Stimulated activated CD4-positive, alpha-beta T cell treated with anti-CD3 and anti-CD28 coated beads, Interleukin-4, amount 100 ng/mL, for 1 hour (primary cell): ENCODE measurements around the gene MICALL2.

Experiments used
- DNase-seq: peaks from one replicate; pipeline ENCODE4 v3.0.0-alpha.2; 2020

The MICALL2 gene

DNA sequence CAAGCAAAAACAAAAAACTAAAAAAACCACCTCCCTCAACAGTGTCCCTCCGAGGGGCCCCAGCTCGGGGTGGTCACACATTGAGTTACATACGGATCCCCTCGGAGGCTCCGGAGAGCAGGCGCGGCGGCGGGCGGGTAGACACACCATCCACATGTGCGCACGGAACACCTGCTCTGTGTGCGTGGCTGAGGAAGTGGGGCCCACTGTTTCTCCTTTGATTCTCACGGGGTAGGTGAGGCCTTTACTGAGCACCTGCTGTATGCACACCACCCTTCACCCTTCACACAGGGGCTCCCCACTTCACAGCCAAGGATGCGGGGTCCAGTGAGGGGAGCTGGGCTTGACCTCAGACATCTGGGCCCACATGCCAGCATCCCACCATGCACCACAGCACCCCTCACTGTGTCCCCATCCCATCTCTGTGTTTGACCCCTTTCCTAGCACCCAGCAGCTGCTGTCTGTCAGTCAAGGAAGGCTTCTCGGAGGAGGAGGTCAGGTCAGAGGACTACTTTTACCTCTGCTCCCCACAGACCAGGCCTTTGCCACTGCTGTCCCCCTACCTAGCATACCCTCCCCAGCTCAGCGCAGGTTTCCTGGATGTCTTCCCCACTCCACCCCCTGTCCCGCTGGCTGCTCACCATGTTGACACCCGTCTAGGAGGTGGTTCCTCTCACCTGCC lies 71.1 kb downstream of the MICALL2 start:
- DNase-seq: no peak

DNA sequence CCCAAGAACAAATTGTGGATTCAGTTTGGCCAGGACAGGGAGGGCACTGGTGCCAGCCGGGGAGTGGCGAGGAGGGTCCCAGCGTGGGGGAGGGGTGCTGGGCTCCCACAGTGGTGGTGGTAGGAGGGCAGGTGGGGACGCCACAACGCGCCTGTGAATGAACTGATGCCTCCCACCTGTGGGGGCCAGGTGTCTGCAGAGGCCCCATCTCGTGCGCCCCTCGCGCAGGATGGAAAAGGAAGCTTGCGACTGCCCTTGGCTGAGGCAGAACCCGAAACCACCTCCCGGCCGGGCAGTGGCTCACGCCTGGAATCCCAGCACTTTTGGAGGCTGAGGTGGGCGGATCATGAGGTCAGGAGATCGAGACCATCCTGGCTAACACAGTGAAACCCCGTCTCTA lies 72.0 kb downstream of the MICALL2 start:
- no peak for DNase-seq

DNA sequence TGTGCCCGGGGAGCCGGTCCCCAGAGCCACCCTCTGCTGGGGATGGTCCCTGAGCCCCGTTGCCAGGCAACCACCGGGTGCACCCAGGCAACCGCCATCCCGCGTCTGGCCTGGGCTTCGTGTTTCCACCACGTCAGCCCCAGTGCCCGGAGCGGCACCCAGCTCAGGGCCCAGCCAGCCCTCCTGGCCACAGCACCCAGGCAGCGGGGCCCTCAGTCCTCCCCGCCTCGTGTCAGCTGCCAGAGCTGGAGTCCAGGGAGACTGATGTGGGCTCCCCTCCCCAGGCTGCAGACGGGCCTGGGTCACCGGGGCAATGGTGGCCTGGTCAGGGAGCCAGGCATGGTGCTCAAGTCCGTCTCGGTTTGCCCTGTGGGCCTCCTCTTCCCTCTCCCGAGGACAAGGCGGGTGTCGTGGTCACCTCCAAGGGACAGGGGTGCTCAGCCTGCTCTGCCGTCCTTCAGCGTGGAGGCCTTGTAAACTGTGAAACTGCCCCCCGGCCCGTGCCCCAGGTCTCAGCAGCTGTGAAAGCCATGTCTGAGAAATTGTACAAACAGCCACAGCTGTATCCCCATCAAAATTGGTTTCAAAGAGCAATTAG lies 72.5 kb downstream of the MICALL2 start:
- DNase-seq: no peak

DNA sequence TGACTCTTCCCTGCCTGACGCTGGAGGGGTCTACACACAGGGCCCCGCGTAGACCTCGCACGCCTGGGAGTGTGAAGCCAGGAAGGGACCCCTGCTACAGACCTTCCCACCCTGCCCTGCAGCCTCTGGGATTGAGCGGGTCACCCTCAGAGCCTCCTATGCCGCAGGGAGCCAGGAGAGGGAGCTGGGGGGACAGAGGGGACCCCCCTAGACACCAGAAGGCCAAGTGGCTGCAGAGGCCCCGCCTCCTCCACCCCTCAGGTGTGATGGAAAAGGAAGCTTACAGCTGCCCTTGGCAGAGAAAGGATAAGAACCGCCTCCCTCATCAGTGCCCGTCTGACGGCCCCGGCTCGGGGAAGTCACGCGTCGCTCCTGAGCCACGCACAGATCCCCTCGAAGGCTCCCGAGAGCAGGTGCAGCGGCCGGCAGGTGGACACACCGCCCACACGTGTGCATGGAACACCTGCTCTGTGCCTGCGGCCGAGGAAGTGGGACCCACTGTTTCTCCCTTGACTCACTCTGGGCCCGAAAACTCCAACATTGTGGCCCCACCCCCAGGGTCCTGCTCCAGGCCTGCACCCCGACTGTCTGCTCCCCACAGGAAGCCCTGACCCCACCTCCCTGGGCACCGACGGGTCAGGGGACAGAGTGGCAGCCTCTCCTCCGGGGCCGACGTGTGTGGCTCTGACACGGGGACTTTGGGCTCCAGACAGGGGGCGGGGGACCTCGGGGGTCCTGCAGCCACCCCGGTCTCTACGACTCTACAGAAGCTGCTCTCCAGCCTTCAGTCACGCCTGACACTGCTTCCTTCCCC lies 73.3 kb downstream of the MICALL2 start:
- no peak for DNase-seq

DNA sequence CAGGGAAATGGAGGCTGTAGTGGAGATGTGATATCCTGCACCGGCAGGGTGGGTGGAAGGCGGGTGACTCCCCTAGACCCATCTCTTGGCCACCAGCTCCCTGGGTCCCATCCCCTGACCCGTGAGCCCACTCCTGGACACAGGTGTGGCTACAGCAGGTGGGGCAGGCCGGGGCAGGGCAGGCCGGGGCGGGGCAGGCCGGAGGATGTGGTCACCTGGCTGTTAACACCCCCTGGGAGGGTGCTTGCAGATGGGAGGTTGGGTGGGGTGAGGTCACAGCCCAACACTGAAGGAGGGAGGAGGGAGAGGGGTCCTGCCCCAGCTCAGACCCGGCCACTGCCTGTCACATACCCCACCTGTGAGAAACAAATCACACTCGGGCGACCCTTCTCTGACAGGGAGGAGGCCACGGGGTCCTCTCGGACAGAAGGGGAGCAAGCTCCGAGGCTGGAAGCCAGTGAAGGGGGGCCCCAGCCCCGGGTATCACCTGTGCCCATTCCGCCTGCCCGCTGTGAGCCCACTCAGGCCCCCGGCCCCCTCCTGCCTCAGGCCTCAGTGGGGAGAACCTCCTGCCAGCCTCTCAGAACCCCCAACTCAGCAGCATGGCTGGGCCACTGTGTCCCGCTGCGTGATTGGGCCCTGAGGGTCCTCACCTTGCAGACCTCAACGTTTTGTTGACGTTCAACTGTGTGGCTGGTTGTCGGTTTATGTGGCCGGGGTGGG lies 74.0 kb downstream of the MICALL2 start:
- DNase-seq: no peak
